ENCODE measurements around the gene IL18R1.
A peak's percentile ranks its signal among the peaks of the same experiment; 100 is the strongest.

The IL18R1 gene

DNA sequence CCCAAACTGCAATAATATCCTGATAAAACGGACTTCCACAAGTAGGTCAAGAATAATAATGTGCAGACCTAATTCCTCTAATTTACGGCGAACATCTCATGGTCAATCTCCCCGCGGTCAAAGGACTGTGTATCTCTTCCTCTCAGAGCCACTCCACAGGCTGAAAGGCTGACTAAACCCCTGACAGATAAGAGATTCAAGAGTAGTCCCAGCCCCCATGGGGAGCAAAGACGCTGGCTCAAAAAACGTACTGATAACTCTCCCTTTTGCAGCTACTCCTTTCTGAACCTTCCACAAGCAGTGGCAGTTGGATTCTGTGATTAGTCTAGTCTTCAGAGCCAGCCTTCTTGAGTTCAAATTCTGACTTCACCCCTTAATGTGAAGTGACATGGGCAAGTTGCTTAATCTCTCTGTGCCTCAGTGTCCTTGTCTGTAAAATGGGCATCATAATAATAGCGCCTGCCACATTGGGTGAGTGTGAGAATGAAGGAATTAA is 19.7 kb upstream of the IL18R1 start:
- DNase-seq (ENCODE audit: low spot score in 2 of 2): no peak
- Mint-ChIP-seq H3K9me3 (no peaks in the 10 kb centered on the region), H3K36me3 (peaks cover 2% of the 10 kb centered on the region), H3K4me3 (no peak overlapping the region), H3K4me1 (no peaks in the 10 kb centered on the region), H3K27ac (no peak overlapping the region), H3K27me3 (peaks cover 10% of the 10 kb centered on the region)
- no peak for ATAC-seq (ENCODE audit: low read depth)

DNA sequence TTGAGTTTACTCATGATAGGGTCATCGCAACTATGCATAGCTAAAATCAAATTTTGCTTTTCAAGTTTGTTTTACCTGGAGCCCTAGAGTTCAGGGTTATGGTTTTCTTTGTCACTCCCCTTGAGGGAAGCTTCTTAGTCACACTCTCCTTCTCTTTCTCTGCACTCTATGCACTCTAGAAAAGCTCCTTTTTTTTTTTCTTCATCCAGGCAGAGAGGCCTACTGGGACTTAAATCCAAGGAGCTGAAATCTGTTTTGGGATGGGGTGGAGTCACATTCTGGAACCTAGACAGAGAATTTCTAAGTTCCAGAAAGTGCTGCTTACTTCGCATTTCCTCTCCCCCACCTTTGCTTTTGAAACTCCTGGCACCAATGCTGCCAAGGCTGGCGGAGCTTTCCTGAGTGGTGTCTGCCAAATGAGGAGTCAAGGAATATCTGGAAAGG is 19.1 kb upstream of the IL18R1 start:
- ATAC-seq (ENCODE audit: low read depth) (no peak), DNase-seq (ENCODE audit: low spot score in 2 of 2) (no peak)
- peaks cover 10% of the 10 kb centered on the region for H3K27me3 Mint-ChIP-seq
- H3K27ac Mint-ChIP-seq: no peak overlapping the region
- H3K4me3 Mint-ChIP-seq: no peak overlapping the region
- H3K36me3 Mint-ChIP-seq: peaks cover 2% of the 10 kb centered on the region
- H3K9me3 Mint-ChIP-seq: no peaks in the 10 kb centered on the region
- H3K4me1 Mint-ChIP-seq: no peaks in the 10 kb centered on the region

DNA sequence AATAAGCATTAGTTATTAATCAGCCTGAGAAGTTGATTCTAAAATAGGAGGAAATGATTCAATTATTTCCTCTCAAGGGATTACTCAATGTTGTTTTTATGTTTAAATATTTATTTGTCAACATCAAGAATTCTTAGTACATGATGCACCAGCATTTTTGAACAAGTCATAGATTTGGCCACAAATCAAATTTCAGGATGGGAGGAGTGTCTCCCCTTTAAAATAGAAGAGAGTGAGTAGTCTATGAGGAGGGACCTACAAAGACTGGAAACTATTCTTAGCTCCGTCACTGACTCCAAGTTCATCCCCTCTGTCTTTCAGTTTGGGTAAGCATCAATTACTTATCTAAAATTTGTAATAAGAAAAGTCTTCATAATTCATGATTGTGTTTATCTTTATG is 18.6 kb upstream of the IL18R1 start:
- H3K27ac Mint-ChIP-seq: no peak overlapping the region
- H3K9me3 Mint-ChIP-seq: no peaks in the 10 kb centered on the region
- H3K27me3 Mint-ChIP-seq: peaks cover 10% of the 10 kb centered on the region
- peaks cover 2% of the 10 kb centered on the region for H3K36me3 Mint-ChIP-seq
- H3K4me3 Mint-ChIP-seq: no peak overlapping the region
- DNase-seq (ENCODE audit: low spot score in 2 of 2) (no peak), ATAC-seq (ENCODE audit: low read depth) (no peak)
- no peaks in the 10 kb centered on the region for H3K4me1 Mint-ChIP-seq

DNA sequence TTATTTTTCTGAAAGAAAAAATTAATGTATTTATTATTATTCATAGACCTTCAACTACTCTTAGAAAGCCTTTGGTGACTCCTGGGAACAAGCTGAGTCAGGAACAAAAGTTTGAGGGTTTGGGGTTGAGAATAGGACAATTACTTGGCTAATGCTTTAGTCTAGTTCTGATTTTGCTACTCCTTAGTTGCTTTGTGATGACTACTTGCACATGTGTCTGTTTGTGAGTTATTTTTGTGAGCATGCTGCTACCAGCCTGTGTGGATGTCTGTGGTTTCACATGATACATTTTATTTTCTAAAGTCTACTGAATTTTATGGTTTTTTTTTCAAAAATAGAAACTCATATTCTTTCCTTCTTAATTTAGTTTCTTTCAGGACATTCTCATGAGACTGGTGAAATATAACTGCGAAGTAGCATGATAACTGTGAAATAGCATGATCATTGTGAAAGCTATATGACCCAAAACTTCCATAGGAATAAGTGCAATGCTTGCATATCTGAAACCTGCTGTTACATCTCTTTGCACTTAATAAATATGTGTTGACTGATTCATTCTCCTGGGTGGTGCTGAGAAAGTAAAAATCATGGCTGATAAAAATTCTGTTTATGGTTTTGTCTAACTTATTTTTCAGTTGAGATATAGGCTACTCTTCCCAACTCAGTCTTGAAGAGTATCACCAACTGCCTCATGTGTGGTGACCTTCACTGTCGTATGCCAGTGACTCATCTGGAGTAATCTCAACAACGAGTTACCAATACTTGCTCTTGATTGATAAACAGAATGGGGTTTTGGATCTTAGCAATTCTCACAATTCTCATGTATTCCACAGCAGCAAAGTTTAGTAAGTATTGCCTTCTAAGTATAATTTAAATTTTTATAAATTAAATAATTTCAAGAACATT is 17.9 kb upstream of the IL18R1 start:
- no peaks in the 10 kb centered on the region for H3K9me3 Mint-ChIP-seq
- no peaks in the 10 kb centered on the region for H3K36me3 Mint-ChIP-seq
- DNase-seq (ENCODE audit: low spot score in 2 of 2): no peak
- no peaks in the 10 kb centered on the region for H3K4me1 Mint-ChIP-seq
- ATAC-seq (ENCODE audit: low read depth): no peak
- peaks cover 6% of the 10 kb centered on the region for H3K27me3 Mint-ChIP-seq
- no peak overlapping the region for H3K27ac Mint-ChIP-seq
- no peak overlapping the region for H3K4me3 Mint-ChIP-seq

DNA sequence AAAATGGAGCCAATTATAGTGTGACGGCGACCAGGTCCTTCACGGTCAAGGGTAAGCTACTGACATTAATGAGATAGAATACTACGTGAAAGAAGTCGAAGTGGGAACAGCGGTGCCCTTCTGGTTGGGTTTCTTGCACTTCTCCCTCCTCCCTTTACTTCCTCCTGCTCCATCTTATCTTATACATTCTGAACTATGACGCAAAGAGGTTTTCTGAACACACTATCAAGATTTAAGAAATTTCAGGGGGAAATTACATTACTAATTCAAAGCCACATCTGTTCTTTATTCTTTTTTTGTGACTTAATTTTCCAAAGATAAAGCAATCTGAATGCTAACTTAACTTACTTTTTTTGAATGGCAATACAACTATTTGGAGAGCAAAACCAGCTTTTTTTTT is 14.8 kb upstream of the IL18R1 start:
- Mint-ChIP-seq H3K36me3 (no peaks in the 10 kb centered on the region), H3K27me3 (no peaks in the 10 kb centered on the region), H3K4me1 (no peaks in the 10 kb centered on the region), H3K4me3 (no peak overlapping the region), H3K9me3 (no peaks in the 10 kb centered on the region), H3K27ac (no peak overlapping the region)
- no peak for DNase-seq (ENCODE audit: low spot score in 2 of 2)
- no peak for ATAC-seq (ENCODE audit: low read depth)

DNA sequence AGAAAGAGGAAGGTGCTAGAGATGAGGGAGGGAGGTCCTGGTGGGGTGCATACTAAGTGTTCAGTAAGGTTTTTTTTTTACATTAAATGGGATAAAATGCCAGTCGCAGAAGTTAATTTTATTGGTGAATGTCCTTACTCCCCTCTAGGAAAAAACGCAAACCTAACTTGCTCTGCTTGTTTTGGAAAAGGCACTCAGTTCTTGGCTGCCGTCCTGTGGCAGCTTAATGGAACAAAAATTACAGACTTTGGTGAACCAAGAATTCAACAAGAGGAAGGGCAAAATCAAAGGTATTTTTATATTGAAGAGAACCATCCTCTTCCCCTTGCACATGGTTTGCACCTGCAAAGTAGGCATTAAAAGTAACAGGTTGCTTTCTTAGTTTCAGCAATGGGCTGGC is 12.7 kb upstream of the IL18R1 start:
- H3K4me3 Mint-ChIP-seq: no peak overlapping the region
- DNase-seq (ENCODE audit: low spot score in 2 of 2): no peak
- H3K27ac Mint-ChIP-seq: no peak overlapping the region
- no peaks in the 10 kb centered on the region for H3K9me3 Mint-ChIP-seq
- no peak for ATAC-seq (ENCODE audit: low read depth)
- no peaks in the 10 kb centered on the region for H3K36me3 Mint-ChIP-seq
- peaks cover 6% of the 10 kb centered on the region for H3K27me3 Mint-ChIP-seq
- H3K4me1 Mint-ChIP-seq: no peaks in the 10 kb centered on the region

DNA sequence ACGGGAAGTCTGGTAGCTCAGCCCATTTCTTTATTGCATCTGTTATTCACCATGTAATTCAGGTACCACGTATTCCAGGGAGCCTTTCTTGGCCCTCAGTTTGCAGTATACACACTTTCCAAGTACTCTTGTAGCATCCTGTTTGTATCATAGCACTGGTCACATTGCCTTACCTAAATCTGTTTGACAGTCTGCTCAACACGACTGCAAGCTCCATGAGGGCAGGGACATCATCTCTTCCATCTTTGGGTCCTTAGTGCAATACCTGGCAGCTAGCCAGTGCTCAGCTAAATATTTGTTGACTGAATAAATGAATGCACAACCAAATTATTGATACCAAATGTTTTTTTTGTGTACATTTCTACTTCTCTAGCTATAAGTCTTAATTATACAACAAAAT is 11.2 kb upstream of the IL18R1 start:
- ATAC-seq (ENCODE audit: low read depth): no peak
- Mint-ChIP-seq H3K4me1 (no peaks in the 10 kb centered on the region), H3K27me3 (peaks cover 6% of the 10 kb centered on the region), H3K36me3 (no peaks in the 10 kb centered on the region), H3K9me3 (no peaks in the 10 kb centered on the region), H3K27ac (no peak overlapping the region), H3K4me3 (no peak overlapping the region)
- no peak for DNase-seq (ENCODE audit: low spot score in 2 of 2)

DNA sequence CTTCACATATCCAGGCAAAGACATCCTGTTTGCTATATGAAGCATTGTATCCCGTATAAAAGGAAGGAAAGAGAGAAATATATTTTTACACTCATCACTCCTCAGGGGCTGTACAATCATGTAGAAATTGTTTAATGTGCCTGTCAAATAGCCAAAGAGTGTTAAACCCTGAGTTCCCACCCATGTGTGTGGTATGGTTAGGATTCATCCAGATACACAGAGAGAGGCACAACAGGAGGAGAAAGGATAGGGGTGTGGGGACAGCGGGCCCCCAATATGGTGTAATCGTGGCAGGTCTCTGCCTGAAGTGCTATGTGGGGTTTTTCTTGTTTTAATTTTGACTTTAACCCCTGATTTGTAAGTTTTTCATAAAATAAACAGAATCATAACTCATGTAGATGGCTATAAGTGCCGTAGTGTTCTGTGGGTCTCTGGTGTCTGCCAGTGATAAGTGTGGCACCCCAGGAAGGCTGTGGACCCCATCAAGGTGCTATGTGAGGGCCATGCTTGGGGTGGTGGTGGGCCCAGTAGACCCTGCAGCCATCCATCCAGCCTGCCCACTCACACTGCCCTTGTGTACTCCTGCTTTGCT is 10.2 kb upstream of the IL18R1 start:
- DNase-seq (ENCODE audit: low spot score in 2 of 2) (no peak), ATAC-seq (ENCODE audit: low read depth) (no peak)
- H3K9me3 Mint-ChIP-seq: no peaks in the 10 kb centered on the region
- H3K4me1 Mint-ChIP-seq: no peaks in the 10 kb centered on the region
- no peak overlapping the region for H3K4me3 Mint-ChIP-seq
- no peaks in the 10 kb centered on the region for H3K36me3 Mint-ChIP-seq
- peaks cover 8% of the 10 kb centered on the region for H3K27me3 Mint-ChIP-seq
- H3K27ac Mint-ChIP-seq: no peak overlapping the region

DNA sequence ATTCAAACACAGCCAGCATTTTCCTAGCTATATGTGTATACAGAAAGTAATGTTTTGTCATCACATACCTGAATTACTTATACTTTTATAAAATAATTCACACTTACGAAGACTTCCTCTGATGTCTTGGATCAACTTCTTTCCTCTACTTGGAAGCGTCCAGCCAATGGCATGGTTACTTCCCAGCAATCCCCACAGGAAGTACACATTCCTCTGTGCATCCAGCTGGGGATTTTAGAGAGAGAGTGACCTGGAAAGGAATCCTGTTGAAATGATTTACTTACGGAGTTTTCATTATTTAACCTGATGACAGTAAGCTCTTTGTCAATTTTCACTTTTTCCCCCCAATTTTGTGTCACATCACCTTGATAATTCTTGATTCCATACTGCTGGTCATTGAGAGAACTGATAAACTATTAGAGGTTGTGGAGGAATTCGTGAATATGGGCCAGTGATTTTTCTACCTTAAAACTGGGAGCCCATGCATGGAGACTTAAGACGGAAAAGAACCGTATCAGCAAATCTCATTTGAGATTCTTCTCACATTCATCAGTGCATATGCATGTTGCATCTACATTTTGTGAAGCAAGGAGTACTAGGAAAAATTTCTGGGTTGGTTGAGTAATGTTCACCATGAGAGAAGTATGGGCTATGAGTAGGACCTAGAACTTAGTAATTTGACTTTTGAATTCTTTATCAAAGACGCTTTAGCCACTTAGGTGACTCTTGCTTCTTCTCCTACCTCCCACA is 9.0 kb upstream of the IL18R1 start:
- H3K27me3 Mint-ChIP-seq: peaks cover 8% of the 10 kb centered on the region
- H3K27ac Mint-ChIP-seq: no peak overlapping the region
- H3K4me3 Mint-ChIP-seq: no peak overlapping the region

DNA sequence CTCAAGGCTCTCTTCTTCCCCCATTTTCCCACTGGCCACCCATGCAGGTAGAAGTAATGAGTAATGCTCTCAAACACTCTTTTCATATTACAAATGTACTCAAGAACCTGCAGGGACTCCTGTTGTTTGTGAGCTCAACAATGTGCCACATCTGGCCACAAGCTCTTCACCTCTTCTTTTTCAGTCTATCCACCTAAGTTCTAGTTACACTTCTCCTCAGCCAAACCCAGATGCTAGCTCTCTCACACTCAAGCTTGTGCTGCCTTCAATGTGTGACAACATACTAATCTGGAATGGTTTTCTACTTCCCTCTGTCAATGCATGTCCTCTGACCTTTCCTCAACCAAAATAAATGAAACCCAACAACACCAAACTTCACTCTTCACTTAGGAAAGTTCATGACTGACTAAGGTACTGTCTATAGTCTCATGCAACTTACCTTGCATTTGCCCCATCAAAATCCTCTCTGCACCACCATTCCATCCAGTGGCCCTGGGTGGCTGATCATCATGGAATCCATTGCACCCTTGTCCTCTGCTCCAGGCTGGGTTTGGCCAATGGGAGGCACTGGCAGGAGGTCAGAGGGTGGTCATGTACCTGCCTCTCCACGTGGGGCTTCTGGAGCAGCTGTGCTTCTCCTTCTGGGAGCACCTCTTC is 5.3 kb upstream of the IL18R1 start:
- Mint-ChIP-seq H3K4me1 (peaks cover under 1% of the 10 kb centered on the region), H3K27me3 (peaks cover 8% of the 10 kb centered on the region), H3K36me3 (no peaks in the 10 kb centered on the region), H3K27ac (no peak overlapping the region), H3K9me3 (no peaks in the 10 kb centered on the region), H3K4me3 (no peak overlapping the region)
- ATAC-seq (ENCODE audit: low read depth) (no peak), DNase-seq (ENCODE audit: low spot score in 2 of 2) (no peak)

More for the DNA sequence above, 9.0 kb upstream of the IL18R1 start:
- Mint-ChIP-seq H3K36me3 (no peaks in the 10 kb centered on the region), H3K4me1 (no peaks in the 10 kb centered on the region), H3K9me3 (no peaks in the 10 kb centered on the region)
- ATAC-seq (ENCODE audit: low read depth) (no peak), DNase-seq (ENCODE audit: low spot score in 2 of 2) (no peak)

DNA sequence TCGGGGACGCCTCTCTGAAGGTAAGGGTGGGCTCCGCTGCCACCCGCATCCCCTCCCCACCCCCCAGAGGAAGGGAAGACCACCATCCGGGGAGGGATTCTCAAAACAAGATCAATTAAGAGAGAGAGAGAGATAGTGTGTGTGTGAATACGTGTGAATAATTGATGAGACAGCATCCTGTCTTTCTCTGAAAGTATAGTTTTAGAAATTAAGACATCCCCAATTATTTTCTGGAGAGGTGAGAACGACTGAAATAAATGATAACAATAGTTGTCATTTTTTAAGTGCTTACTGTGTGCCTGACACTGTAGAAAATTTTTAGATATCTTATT is 751 bp downstream of the IL18R1 start:
- Mint-ChIP-seq H3K4me3 (peak overlapping the region; percentile 90), H3K27me3 (no peaks in the 10 kb centered on the region), H3K36me3 (no peaks in the 10 kb centered on the region), H3K27ac (peak overlapping the region; percentile 91), H3K4me1 (peaks cover 27% of the 10 kb centered on the region), H3K9me3 (no peaks in the 10 kb centered on the region)
- no peak for DNase-seq (ENCODE audit: low spot score in 2 of 2)
- ATAC-seq (ENCODE audit: low read depth): peak; percentile 2

DNA sequence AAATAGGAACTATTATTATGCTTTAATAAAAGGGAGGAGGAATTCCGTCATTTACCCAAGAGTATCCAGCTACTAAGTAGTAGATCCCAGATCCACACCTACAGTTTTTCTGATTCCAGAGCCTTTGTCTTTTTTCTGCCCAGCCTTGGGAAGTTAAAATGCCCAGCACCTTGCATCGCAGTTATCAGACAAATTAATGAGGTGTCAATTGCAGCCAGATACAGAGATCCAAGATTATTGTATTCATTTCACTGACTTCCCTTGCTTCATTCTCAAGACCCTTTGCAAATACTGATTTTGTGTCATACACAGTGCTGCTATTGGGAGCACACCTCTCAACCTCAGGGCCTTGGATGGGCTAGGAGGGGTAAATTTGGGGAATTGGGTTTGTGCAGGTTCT is 1.1 kb downstream of the IL18R1 start:
- Mint-ChIP-seq H3K27me3 (no peaks in the 10 kb centered on the region), H3K4me1 (peaks cover 27% of the 10 kb centered on the region), H3K9me3 (no peaks in the 10 kb centered on the region), H3K4me3 (peak overlapping the region; percentile 49), H3K36me3 (peaks cover under 1% of the 10 kb centered on the region), H3K27ac (no peak overlapping the region)
- ATAC-seq (ENCODE audit: low read depth): no peak
- DNase-seq (ENCODE audit: low spot score in 2 of 2): no peak

DNA sequence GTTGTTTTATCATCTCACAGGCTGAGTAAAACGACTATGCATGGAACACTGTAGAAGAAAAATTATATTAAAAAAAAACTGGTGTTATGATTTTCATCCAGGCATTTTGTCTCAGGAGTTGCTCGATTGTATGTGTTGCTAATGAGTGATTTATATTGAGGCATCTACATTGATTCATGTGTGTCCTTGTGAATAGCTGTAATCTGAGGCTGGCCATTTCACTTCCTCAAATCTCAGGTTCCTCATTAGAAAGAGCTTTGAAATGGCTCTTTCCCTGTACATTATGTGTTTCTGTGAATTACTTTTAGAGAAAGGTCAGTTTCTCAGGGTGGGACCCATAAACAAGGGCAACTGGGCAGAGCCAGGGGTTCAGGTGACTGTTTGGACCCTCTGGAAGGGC is 2.3 kb downstream of the IL18R1 start:
- DNase-seq (ENCODE audit: low spot score in 2 of 2) (peak in 1 of 2 donors; percentile 11), ATAC-seq (ENCODE audit: low read depth) (peak; percentile 49)
- Mint-ChIP-seq H3K27me3 (no peaks in the 10 kb centered on the region), H3K36me3 (peaks cover 4% of the 10 kb centered on the region), H3K9me3 (no peaks in the 10 kb centered on the region), H3K27ac (no peak overlapping the region), H3K4me1 (peaks cover 30% of the 10 kb centered on the region), H3K4me3 (no peak overlapping the region)

DNA sequence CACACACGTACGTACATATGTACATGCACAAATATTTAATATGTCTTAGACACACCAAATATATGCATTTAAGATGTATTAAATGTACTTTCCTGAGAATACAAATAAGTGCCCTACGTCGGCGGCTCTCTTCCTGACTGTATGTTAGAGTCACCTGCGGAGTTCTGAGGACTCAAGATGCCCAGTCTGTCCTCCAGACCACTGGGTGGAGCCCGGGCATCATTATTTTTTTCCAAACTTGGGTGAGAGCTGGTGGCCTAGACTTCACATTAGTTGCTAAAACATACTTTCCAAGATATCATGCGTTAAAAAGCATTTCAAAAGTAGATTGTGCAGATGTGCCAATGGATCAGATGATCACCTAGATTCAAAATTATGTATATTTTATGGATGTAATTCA is 2.9 kb downstream of the IL18R1 start:
- ATAC-seq (ENCODE audit: low read depth) (no peak), DNase-seq (ENCODE audit: low spot score in 2 of 2) (no peak)
- Mint-ChIP-seq H3K4me3 (no peak overlapping the region), H3K27me3 (no peaks in the 10 kb centered on the region), H3K9me3 (no peaks in the 10 kb centered on the region), H3K36me3 (peaks cover 5% of the 10 kb centered on the region), H3K27ac (no peak overlapping the region), H3K4me1 (peaks cover 30% of the 10 kb centered on the region)
